Ovary (tissue), 3 donors: ENCODE data around the gene CSRP3.

Experiments used
- CTCF ChIP-seq, 3 donors: fragments of 450-650 bp in 2 of 3; fragments of 200-600 bp in 1 of 3; IDR thresholded peaks; one replicate each; pipeline versions ENCODE4 v1.5.1 to v1.8.0; 2016 to 2022; ENCODE audit warnings: antibody characterized with exemption in 3 of 3, mild to moderate bottlenecking in 1 of 3
- EP300 ChIP-seq: sonication (generic); formaldehyde crosslinking; IDR thresholded peaks from one replicate; pipeline ENCODE4 v1.6.1; 2017; ENCODE audit warnings: antibody characterized with exemption
- POLR2A ChIP-seq: fragments of 450-650 bp; IDR thresholded peaks from one replicate; pipeline ENCODE4 v1.6.1; 2017; ENCODE audit warnings: antibody characterized with exemption, mild to moderate bottlenecking, moderate library complexity
- donor health status: DM: no; HTN: no; CAD: no.

GRCh38 chr11:19185036-19185435, 16.7 kb downstream of the CSRP3 start:
- TF ChIP-seq CTCF (IDR thresholded peaks at IDR 0.05) (no peak), POLR2A (no peak), EP300 (no peak)
